LNCaP clone FGC (cell line): ENCODE data around the gene FBXL7.

Source experiments
- DNase-seq: peaks from one replicate; pipeline ENCODE4 v3.0.0-alpha.2; 2011; ENCODE audit warnings: low read depth
- H3K4me3 ChIP-seq: 2 replicates; pipeline ENCODE4 v1.5.1; 2011; ENCODE audit warnings: mild to moderate bottlenecking, low read depth, low read length, control low read depth
- TF ChIP-seq, protein P1 (sequence below): IDR thresholded peaks from 2 replicates; pipeline ENCODE4 v1.5.1; 2012; ENCODE audit warnings: mild to moderate bottlenecking; ENCODE audit not compliant: control insufficient read depth, insufficient read depth; ENCODE audit errors: extremely low read depth

The FBXL7 gene

DNA sequence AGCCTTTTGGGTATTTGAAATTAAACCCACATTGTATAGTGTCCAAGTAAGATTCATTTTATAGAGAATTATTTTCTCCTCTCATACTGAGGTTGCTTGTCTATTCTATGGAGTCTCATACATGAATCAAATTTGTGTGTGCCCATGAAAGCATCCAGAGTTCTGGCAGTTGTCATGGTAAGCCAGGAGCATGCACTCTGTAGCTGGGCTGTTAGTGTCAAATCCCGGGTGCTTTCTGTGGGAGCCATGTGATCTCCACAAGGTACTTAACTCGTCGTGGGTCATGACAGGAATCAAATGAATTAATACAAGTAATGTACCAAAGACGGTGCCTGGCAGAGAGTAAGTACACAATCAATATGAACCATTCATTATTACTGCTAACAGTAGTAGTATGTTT is 58.7 kb downstream of the FBXL7 start:
- no peak for DNase-seq
- TF ChIP-seq, protein P1, sequence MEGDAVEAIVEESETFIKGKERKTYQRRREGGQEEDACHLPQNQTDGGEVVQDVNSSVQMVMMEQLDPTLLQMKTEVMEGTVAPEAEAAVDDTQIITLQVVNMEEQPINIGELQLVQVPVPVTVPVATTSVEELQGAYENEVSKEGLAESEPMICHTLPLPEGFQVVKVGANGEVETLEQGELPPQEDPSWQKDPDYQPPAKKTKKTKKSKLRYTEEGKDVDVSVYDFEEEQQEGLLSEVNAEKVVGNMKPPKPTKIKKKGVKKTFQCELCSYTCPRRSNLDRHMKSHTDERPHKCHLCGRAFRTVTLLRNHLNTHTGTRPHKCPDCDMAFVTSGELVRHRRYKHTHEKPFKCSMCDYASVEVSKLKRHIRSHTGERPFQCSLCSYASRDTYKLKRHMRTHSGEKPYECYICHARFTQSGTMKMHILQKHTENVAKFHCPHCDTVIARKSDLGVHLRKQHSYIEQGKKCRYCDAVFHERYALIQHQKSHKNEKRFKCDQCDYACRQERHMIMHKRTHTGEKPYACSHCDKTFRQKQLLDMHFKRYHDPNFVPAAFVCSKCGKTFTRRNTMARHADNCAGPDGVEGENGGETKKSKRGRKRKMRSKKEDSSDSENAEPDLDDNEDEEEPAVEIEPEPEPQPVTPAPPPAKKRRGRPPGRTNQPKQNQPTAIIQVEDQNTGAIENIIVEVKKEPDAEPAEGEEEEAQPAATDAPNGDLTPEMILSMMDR, result no peak
- no peak overlapping the region for H3K4me3 ChIP-seq

DNA sequence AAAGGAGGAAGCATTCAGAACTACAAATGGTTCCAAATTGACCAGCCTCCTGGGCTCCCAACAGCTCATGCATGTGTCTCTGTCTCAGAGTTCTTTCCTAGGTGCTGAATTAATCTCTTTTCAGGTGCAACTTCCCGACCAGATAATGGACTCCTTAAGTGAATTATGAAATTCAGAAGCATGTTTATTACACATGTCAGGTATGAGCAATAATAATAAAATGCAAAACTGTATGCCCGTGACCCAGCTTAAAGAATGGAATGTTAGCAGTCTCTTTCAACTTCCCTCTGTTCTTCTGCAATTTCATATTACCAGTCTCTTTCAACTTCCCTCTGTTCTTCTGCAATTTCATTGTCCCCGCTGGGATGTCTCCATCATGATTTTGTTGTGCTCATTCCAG is 60.4 kb downstream of the FBXL7 start:
- no peak for DNase-seq
- no peak overlapping the region for H3K4me3 ChIP-seq
- TF ChIP-seq, protein P1, result no peak

DNA sequence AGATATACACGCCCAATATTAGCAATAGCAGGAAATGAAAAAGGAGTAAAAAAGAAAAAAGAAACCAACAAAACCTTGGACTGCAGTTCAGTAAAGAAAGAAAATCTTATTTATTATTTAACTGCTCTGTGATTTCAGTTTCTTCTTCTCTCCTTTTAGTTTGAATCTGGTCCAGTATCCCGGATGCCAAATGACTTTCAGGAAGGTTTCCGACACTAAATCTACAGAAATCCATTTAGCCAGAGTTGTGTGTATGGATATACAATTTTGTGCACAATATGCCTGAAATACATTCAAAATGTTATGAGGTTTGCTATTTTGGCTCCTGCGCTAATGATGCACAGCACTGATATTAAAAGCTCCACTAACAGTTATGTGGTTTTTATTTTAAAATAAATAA is 64.5 kb downstream of the FBXL7 start:
- TF ChIP-seq, protein P1, result no peak

DNA sequence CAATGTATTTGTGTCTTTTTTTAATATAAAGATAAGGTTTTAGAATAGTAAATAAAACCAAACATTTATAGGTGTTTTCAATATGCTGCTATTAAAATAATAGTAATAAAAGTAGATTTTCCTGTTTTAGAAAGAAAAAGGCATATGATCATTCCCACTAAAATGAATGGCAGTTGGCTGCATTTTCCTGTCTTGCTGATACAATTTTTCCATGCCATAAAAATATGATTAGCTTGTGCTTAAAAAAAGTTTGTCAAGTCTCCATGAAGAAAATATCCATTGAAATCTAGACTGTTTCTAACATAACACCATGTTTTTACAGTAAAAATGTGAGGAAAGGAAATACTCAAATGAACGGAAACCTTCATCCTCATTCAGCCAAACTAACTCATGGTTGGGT is 65.0 kb downstream of the FBXL7 start:
- TF ChIP-seq, protein P1, result no peak
- no peak for DNase-seq
- H3K4me3 ChIP-seq, result no peak overlapping the region

More for the DNA sequence above, 64.5 kb downstream of the FBXL7 start:
- DNase-seq, result no peak
- no peak overlapping the region for H3K4me3 ChIP-seq

DNA sequence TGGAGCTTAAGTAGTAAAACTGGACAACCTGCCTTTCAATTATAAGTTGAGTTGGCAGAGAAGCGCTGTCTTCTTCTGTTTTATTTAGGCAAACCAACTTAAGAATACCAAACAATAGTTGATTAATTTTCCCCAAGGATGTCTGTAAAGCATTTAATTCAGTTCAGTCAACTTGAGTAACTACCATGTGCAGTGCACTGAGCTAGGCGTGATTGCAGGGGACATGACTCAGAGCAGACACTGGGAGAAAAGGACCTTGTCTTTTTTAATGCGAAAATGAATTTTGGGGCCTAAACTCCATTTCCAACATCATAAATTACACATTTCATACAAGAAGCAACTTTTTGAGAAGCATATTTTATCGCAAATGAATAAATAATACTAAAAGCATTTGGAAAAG is 66.3 kb downstream of the FBXL7 start:
- H3K4me3 ChIP-seq, result no peak overlapping the region

DNA sequence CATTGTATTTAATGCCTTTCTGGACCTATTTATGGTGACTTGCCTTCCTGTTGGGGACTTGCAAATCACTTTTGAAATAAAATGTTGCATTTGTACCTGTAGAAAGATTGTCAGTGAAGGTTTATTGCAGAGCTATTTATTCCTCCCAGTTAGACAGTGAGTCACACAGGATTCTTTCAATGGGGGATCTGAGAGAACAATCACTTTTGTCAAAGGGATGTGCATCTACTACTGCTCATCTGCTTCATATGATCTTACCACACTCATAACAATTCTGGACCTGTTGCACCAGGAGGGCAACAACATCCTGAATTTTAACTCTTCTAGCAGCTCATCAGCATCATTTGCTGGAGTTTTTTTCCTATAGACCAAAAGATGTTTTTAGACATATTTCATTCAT is 66.8 kb downstream of the FBXL7 start:
- TF ChIP-seq, protein P1, result no peak
- DNase-seq, result no peak
- no peak overlapping the region for H3K4me3 ChIP-seq

More for the DNA sequence above, 66.3 kb downstream of the FBXL7 start:
- TF ChIP-seq, protein P1, result no peak
- no peak for DNase-seq

DNA sequence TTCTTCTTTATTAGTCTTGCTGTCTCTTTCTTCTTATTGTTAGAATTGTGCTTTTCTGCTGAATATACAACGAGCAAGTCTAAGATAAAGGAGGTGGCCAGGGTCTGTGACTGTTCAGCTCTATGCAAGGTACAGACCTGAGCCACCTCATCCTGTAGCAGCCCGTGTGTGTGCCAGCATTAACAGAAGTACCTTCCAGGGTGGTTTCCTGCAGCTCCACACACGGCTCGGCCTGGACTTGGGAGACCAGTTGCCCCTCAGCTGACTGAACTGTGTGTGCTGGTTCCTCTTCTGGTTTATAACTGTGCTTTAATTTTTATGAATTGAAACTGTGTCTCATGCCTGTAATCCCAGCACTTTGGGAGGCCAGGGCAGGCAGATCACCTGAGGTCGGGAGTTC is 70.5 kb downstream of the FBXL7 start:
- H3K4me3 ChIP-seq, result no peak overlapping the region
- DNase-seq, result no peak
- TF ChIP-seq, protein P1, result no peak
